Liver (tissue), 3 donors: Measurements from ENCODE around the gene OCA2.
"Not testable (repeated sequence)": the region's sequence is repeated elsewhere in the genome, so short reads cannot be mapped to it uniquely, and the experiment has no call there.

Experiments
- ATF3 ChIP-seq: IDR thresholded peaks from 2 replicates; pipeline ENCODE4 v1.6.1; 2016; ENCODE audit warnings: antibody characterized with exemption
- EGR1 ChIP-seq, 2 donors: IDR thresholded peaks; 2 replicates each; pipeline ENCODE4 v1.6.1; 2016 to 2018; ENCODE audit warnings: antibody characterized with exemption in 2 of 2, low read depth in 2 of 2
- FOXA1 ChIP-seq: IDR thresholded peaks from 2 replicates; pipeline ENCODE4 v1.6.1; 2016; ENCODE audit warnings: antibody characterized with exemption
- GABPA ChIP-seq, 2 donors: IDR thresholded peaks in 1 of 2; conservative IDR thresholded peaks in 1 of 2; 2 replicates each; pipeline ENCODE4 v1.6.1; 2016; ENCODE audit warnings: antibody characterized with exemption in 2 of 2, mild to moderate bottlenecking in 1 of 2, moderate library complexity in 1 of 2
- HNF4A ChIP-seq, 2 donors: conservative IDR thresholded peaks; 2 replicates each; pipeline ENCODE4 v1.6.1; 2016; ENCODE audit warnings: antibody characterized with exemption in 2 of 2, mild to moderate bottlenecking in 2 of 2
- JUND ChIP-seq, 2 donors: IDR thresholded peaks; 2 replicates each; pipeline ENCODE4 v1.6.1; 2016; ENCODE audit warnings: antibody characterized with exemption in 2 of 2
- RAD21 ChIP-seq, 2 donors: IDR thresholded peaks; 2 replicates each; pipeline ENCODE4 v1.6.1; 2016; ENCODE audit warnings: antibody characterized with exemption in 2 of 2, mild to moderate bottlenecking in 2 of 2
- SP1 ChIP-seq: IDR thresholded peaks from 2 replicates; pipeline ENCODE4 v1.6.1; 2018; ENCODE audit warnings: antibody characterized with exemption, mild to moderate bottlenecking
- TAF1 ChIP-seq: conservative IDR thresholded peaks from 2 replicates; pipeline ENCODE4 v1.6.1; 2016; ENCODE audit warnings: antibody characterized with exemption, mild to moderate bottlenecking
- YY1 ChIP-seq: IDR thresholded peaks from 2 replicates; pipeline ENCODE4 v1.6.1; 2016; ENCODE audit warnings: antibody characterized with exemption, mild to moderate bottlenecking
- ZBTB33 ChIP-seq: IDR thresholded peaks from 2 replicates; pipeline ENCODE4 v1.6.1; 2016; ENCODE audit warnings: antibody characterized with exemption
- TF ChIP-seq, protein P1 (sequence below): fragments of 150-350 bp; IDR thresholded peaks from 2 replicates; pipeline ENCODE4 v1.5.1; 2017; ENCODE audit warnings: improper control_type of control experiment, low read depth, low read length; ENCODE audit not compliant: missing input control
- TF ChIP-seq, protein P2 (sequence below): IDR thresholded peaks from 2 replicates; pipeline ENCODE4 v1.6.1; 2016; ENCODE audit warnings: antibody characterized with exemption, mild to moderate bottlenecking
- TF ChIP-seq, protein P3 (sequence below): IDR thresholded peaks from 2 replicates; pipeline ENCODE4 v1.6.1; 2016; ENCODE audit warnings: antibody characterized with exemption
- donor health status: healthy.
- donor health status: healthy.

DNA sequence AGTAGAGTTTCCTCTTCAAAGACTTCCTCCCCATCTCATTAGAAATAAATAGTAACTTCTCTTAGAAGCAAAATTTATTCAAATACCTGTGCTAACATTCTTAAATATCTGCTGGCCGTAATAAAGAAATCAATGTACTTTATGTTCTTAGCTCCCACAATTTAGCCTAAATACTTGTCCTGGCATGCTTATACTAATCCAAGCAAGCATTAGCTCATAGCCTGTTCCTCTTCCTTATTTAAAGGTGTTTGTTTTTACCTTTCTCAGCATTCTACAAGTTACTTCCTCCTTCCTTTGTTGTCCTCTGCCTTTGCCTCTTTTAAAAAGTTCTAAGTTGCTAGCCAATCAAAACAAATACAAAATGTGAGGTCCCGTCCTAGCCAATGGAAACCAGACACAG lies 90.9 kb downstream of the OCA2 start:
- TF ChIP-seq, protein P1, sequence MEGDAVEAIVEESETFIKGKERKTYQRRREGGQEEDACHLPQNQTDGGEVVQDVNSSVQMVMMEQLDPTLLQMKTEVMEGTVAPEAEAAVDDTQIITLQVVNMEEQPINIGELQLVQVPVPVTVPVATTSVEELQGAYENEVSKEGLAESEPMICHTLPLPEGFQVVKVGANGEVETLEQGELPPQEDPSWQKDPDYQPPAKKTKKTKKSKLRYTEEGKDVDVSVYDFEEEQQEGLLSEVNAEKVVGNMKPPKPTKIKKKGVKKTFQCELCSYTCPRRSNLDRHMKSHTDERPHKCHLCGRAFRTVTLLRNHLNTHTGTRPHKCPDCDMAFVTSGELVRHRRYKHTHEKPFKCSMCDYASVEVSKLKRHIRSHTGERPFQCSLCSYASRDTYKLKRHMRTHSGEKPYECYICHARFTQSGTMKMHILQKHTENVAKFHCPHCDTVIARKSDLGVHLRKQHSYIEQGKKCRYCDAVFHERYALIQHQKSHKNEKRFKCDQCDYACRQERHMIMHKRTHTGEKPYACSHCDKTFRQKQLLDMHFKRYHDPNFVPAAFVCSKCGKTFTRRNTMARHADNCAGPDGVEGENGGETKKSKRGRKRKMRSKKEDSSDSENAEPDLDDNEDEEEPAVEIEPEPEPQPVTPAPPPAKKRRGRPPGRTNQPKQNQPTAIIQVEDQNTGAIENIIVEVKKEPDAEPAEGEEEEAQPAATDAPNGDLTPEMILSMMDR: not testable (repeated sequence)
- not testable (repeated sequence) for TF ChIP-seq ATF3; GABPA (IDR thresholded peaks at IDR 0.05 in 1 of 2, conservative IDR thresholded peaks at IDR 0.05 in 1 of 2); RAD21 (IDR thresholded peaks at IDR 0.05); JUND (IDR thresholded peaks at IDR 0.05); HNF4A (conservative IDR thresholded peaks at IDR 0.05); YY1; TAF1; SP1; FOXA1; EGR1 (IDR thresholded peaks at IDR 0.05; ENCODE audit: low read depth in 2 of 2); ZBTB33
- TF ChIP-seq, protein P2, sequence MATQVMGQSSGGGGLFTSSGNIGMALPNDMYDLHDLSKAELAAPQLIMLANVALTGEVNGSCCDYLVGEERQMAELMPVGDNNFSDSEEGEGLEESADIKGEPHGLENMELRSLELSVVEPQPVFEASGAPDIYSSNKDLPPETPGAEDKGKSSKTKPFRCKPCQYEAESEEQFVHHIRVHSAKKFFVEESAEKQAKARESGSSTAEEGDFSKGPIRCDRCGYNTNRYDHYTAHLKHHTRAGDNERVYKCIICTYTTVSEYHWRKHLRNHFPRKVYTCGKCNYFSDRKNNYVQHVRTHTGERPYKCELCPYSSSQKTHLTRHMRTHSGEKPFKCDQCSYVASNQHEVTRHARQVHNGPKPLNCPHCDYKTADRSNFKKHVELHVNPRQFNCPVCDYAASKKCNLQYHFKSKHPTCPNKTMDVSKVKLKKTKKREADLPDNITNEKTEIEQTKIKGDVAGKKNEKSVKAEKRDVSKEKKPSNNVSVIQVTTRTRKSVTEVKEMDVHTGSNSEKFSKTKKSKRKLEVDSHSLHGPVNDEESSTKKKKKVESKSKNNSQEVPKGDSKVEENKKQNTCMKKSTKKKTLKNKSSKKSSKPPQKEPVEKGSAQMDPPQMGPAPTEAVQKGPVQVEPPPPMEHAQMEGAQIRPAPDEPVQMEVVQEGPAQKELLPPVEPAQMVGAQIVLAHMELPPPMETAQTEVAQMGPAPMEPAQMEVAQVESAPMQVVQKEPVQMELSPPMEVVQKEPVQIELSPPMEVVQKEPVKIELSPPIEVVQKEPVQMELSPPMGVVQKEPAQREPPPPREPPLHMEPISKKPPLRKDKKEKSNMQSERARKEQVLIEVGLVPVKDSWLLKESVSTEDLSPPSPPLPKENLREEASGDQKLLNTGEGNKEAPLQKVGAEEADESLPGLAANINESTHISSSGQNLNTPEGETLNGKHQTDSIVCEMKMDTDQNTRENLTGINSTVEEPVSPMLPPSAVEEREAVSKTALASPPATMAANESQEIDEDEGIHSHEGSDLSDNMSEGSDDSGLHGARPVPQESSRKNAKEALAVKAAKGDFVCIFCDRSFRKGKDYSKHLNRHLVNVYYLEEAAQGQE: not testable (repeated sequence)
- TF ChIP-seq, protein P3, sequence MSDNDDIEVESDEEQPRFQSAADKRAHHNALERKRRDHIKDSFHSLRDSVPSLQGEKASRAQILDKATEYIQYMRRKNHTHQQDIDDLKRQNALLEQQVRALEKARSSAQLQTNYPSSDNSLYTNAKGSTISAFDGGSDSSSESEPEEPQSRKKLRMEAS: not testable (repeated sequence)
